Measurements from ENCODE around the gene FANCD2.

- TF ChIP-seq CTCF (IDR thresholded peaks at IDR 0.05; ENCODE audit: low read length) (no peak), EZH2 (optimal IDR thresholded peaks at IDR 0.05; ENCODE audit: low read depth, low read length) (no peak)
Observed at GRCh38 chr3:10006762-10007090, 19.5 kb upstream of the FANCD2 start.

All from MM.1S (cell line).